HG03103 (cell line): ENCODE results near the gene HIVEP3.

ENCODE experiments used
- ATAC-seq: cut with Tn5 transposase; IDR thresholded peaks from one replicate; pipeline ENCODE4 v1.9.1; 2021; ENCODE audit warnings: low read depth; ENCODE audit not compliant: unreplicated experiment

Gene HIVEP3

GRCh38 chr1:41819843-41820242 is 98.9 kb downstream of the HIVEP3 start:
- ATAC-seq = no peak

GRCh38 chr1:41819069-41819468 is 99.7 kb downstream of the HIVEP3 start:
- no peak for ATAC-seq

- no peak for ATAC-seq
These were observed 102.7 kb downstream of the HIVEP3 start for GRCh38 chr1:41816061-41816460.

DNA sequence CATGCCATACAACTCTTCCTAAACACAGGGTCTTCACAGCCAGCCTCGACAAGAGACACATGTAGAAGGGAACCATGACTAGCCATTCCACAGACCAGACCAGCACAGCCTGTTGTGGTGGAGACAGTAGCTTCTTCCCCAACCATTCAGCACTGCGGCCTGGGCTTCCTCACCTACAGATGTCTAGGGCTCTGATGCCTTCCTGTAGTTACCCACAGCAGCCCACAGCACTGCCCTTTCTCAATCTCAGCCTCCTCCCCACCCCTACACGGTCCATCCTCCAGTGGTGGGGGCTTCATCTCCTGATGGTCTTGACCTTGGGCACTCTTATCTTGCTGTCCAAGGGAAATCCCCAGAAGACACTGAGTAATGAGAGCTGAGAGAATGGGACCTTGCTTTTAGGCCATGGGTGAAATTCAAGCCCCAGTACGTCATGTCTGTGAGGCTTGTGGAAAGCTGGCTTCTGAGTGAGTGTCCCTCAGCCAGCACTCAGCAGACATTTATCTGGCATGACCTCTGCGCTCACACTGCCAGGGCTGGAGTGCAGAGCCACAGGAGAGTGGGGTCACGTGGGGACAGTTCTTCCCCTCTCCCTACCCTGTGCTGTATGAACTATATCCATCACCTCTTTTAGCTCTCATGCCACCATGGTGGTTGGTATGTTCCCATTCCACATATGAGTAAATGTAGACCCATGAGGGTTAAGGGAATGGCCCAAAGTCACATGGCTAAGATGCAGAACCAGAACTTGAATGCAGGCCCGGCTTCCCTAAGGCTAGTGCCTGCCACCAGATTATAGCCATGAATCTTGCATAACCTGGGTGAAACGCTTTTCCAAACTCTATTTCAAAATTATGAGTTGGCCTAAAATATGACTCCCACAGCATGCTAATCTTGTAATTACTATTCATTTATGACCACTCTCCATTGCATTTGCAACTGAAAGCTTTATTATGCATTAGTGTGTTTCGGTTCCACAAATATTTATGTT is 104.7 kb downstream of the HIVEP3 start:
- no peak for ATAC-seq

DNA sequence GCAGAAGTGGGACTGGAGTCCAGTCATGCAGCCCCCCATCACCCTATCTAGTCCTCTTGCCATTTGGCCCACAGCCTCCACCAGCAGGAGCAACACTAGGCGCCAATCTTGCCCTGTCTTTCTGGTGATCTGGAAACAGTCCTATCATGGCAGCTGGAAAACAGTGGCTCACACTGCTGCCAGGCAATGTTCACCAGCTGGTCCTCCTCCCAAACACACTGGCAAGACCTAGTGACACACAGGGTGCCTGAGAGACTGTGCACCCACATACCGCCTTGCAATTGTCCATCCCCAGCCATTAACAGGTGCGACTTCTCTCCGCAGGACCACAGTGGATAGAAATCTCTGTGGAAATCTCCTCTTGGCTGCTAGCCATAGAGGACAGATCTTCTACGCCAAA is 105.5 kb downstream of the HIVEP3 start:
- ATAC-seq = no peak

DNA sequence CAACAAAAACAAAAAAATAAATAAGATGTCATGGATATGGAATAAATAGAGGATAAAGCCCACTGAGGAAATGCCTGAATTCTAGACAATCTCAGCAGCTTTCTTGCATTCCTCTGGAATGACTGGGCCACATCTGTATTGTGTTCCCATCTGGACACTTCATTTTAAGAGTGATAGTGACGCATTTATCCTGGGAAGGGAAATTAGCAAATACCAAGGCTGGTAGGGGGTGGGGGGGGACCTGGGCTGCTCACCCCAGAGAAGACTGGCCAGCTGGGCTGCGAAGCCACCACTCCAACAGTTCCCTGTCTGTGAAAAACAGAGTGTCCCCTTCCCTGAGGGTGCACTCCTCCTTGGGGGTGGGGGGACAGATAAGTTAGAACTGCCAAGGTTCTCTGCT is 106.3 kb downstream of the HIVEP3 start:
- no peak for ATAC-seq

DNA sequence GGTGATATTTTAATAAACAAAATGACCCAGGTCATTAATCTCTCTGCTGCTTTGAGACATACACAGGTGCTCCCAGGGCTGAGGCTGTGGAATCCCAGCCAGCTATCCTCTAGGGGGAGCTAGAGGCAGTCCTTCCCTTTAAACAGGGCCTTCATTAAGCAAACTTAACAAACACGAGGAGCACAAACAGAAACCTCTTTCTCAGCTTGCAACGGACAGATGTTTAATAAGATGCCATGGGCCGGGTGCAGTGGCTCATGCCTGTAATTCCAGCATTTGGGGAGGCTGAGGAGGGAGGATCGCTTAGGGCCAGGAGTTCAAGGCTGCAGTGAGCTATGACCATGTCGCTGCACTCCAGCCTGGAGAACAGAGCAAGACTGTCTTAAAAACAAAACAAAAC is 106.7 kb downstream of the HIVEP3 start:
- ATAC-seq = no peak

- ATAC-seq = no peak
These were observed 107.5 kb downstream of the HIVEP3 start for GRCh38 chr1:41811051-41811795.

DNA sequence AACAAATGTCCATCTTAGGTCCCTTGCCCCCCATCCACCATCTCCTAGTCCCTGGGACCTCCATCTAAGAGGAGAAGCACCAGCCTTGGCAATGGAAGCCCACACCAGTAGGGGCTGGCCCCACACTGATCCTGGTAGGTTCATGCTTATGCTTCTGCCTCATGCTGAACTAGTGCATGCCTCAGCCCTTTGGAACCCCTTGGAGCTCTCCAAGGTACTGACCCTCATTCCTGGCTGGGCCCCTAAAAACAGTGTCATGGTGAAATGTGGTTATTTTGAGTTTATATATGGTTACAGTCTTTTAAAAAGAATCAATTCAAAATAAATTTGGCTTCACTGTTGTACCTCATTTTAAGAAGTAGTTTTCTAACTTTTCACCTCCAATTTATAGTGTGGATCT is 108.3 kb downstream of the HIVEP3 start:
- no peak for ATAC-seq

- ATAC-seq = no peak
These were observed 109.0 kb downstream of the HIVEP3 start for GRCh38 chr1:41809692-41810091.

- no peak for ATAC-seq
These were observed 111.3 kb downstream of the HIVEP3 start for GRCh38 chr1:41807390-41807789.

GRCh38 chr1:41806472-41807155 is 112.1 kb downstream of the HIVEP3 start:
- no peak for ATAC-seq

DNA sequence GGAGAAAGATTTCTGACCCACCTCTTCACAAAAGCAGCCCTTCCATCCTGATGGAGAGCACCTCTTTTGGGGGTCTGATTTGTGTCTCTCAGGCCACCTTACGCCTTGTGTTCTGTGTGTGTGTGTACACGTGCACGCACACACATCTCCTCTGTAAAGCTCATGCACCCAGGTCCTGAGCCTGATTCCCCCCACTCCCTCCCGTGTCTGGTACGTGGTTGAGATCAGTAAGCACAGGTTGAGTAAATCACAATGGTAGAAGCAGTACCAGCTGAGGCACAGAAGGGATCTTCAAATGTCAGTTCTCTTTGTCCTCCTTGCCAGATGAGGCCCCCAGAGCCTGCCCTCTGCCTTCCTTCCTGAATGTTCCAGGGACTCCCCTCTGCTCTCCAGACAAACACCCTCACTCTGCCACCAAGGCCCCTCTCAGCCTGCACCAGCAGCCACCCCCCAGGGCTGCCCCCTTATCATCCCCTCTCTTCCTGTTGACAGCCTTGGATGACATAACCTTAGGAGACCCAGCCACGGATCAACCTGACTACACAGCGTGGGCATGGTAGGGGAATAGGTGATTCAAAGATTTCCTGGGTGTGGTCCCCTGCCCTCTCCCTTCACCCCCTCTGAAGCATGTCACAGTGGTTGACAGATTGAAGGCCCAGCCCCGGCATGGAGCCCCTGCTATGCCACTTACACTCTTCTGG is 112.8 kb downstream of the HIVEP3 start:
- ATAC-seq = no peak

- no peak for ATAC-seq
These were observed 114.5 kb downstream of the HIVEP3 start for GRCh38 chr1:41804176-41804575.

DNA sequence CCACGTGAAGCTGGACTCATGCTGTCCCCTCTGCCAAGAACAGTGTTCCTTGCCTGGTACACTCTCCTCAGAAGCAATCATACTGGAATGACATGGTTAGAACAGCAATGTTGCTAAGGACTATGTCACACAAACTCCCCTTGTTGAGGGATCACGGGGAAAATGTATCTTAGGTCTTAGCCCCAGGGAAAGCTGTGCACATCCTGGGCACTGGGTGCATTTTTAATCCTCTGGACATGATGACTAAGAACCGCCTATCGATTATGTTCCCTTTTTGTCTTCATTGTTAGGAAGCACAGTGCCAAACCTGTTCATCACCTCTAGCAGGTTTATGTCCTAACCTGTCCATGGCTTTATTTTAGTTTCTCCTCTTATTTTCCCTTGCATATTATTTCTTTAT is 115.1 kb downstream of the HIVEP3 start:
- no peak for ATAC-seq

- no peak for ATAC-seq
These were observed 115.9 kb downstream of the HIVEP3 start for GRCh38 chr1:41802532-41803501.

DNA sequence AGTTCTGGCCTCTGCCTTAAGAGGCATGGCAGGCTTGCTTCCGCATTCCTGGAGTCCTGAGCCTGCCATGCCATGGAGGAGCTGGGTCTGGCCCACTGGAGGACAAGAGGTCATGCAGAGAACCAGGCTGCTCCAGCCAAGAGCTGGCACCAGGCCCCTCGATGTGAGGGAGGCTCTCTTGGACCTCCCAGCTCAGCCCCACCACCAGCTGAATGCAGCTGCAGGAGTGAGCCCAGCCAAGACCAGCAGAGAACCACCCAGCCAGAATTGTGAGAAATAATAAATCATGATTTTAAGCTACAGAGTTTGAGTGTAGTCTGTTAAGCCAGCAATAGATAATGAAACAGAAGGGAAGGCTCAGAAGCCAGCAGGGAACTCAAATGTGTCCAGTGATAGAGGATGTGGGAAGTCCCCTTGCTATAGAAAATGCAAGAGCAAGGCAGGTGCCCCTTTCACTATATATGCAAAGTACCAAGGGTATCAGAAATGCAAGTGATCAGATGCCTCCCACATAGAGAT is 118.4 kb downstream of the HIVEP3 start:
- no peak for ATAC-seq

DNA sequence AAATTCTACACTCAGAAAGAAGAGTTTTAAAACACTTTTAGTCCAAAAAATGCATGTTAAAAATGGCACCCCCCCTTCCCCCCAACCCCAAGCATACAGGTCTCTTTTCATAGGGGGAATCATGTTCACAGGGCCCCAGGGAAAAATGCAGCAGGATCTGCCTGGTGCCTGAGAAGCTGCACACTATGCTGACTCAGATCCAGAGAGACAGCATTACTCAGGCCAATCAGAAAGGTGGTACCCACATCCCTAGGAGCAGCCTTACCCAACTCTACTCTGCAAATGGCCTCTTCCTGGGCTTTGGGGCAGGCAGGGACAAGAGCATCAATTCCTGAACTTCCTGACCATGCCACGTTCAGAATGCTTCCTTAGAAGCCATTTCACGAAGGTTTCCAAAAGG is 119.0 kb downstream of the HIVEP3 start:
- ATAC-seq = no peak

- no peak for ATAC-seq
These were observed 119.5 kb downstream of the HIVEP3 start for GRCh38 chr1:41799205-41799604.
